Cerebellar nuclear complex (tissue), 1 donor: ENCODE measurements around the gene HINFP.
"Not testable (repeated sequence)": the region's sequence is repeated elsewhere in the genome, so short reads cannot be mapped to it uniquely, and the experiment has no call there.

ENCODE experiments used
- DNase-seq, 2 experiments: peaks; one replicate each; lab custom pipeline; 2025; lab: John Stamatoyannopoulos, UW

Gene HINFP

DNA sequence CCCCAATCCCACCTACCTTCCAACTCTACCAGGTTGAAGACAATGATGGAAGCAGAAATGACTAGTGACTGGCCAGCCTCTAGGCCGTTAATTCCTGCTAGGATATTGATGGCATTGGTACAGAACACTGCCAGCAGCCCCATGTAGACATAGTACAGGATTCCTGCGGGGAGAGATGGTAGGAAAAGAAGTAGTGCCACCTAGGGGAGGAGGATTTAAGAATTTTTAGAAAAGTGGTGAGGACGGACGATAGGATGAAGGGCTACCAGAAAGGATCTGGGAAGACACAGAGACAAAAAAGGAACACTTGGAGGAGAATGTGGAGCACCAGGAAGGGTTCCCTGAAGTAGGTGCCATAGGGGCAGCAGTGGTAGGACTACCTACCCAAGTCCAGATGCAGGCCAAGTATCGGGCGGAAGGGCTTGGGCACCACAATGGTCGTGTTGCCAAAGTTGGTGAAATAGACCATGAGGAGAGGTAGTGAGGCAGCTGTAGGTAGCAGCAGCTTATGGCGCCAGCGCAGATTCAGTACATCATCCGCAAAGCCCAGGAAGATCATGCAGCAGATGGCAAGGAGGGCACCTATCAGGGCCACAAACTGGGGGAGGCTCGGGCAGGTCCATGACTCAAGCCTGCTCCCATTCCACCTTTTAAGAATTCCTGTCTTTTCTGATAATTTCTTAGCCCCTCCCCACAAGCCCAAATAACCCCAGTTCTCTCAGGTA is 21.0 kb upstream of the HINFP start:
- no peak for DNase-seq

DNA sequence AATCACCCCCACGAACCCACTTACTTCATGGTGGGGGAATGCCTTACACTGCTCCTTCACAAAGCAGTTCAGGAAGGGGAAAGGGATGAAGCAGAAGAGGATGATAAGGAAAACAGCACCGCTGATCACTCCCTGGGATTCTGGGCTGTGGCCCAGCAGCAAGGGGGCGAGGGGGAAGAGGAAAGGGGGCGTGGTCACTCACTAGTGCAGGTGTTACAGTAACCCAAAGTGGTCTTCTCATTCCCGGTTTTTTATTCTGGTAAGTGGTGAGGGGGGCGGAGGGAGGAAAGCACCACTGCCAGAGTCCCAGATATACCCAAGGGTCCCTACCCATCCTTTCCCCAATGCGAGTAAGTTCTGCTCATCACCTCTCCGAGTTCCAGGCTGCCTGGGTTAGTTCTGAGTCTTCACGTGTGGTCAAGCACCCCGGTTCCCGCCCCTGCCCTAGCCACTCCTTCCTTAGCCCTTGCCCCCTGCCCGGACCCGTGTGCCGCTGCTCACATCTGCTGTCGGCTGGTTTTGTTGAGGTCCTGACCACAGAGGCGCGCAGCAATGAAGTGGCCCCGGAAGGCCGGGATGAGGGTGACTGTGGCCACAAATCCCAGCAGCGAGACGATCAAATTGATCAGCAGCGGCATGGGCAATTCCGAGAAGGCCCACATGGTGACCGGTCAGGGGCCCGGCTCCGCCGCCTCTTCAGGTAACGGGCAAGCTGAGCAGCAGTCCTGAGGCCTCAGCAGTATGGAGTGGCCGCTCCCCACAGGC is 20.2 kb upstream of the HINFP start:
- DNase-seq = no peak

DNA sequence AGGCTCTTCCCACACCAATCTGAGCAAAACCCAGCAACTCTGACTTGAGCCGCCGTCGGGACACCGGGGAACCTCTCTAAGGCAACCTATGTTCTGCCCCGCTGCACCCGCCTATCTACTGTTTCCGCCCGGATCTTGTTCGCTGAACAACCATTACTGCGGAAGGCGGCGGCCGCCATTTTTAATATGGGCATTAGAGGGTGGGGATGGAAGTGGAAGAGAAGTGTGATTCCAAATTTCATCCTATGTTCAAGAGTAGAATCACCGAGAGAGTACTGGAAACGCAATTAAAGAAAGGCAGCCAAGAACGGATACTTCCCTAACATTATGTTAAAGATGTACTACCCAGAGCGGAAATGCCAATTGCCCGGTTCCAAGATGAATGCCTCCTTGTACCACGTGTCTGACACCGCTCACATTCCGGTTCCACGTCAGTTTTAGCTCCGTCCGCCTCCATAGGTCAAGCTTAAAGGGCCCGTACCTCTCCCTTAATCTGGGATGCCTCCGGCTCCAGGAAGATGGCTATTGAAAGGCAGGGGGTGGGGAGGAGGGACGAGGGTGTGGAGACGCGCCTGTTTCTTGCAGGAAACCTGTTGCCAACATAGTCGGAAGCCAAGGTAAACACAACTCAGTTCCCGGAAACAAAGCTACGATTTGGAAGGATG is 19.5 kb upstream of the HINFP start, which contains the start of gene DPAGT1:
Gene DPAGT1 (minus strand): TSS at position 95 of the 665 bp plus-strand sequence. CDS start 198 bp downstream, outside the sequence.
- DNase-seq = peak; percentile 69 to 90

DNA sequence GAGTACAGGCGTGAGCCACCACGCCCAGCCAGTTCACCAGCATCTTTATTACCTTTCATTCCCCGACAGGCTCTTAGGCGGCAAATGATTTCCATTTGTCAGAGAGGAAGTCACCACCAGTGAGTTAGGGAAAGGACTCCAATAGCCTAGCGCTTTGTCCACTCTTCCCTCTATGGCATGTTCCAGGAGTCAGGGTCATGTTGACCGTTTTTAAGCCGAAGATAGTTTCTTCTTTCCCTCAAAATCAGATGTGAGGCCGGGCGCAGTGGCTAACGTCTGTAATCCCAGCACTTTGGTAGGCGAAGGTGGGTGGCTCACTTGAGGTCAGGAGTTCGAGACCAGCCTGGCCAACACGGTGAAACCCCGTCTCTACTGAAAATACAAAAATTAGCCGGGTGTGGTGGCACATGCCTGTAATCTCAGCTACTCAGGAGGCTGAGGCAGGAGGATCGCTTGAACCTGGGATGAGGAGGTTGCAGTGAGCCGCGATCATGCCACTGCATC is 18.2 kb upstream of the HINFP start:
- not testable (repeated sequence) for DNase-seq

DNA sequence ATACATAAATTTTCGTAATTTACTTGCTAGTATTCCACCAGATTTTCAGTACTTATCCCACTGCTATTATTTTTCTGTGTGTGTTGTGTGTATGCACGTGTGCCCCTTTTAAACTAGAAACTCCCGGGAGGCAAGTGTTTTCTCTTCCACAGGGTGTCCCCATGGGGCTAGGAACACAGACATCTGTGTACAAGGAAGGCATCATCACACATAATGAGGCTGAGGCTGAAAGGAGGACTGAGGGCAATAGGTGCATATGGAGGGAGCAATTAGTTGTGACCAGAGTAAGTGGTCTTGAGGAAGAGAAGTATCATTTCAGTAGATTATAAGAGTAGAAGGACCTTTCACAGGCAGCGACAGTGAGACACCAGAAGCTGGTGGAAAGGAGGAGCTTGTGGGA is 17.6 kb upstream of the HINFP start:
- no peak for DNase-seq

DNA sequence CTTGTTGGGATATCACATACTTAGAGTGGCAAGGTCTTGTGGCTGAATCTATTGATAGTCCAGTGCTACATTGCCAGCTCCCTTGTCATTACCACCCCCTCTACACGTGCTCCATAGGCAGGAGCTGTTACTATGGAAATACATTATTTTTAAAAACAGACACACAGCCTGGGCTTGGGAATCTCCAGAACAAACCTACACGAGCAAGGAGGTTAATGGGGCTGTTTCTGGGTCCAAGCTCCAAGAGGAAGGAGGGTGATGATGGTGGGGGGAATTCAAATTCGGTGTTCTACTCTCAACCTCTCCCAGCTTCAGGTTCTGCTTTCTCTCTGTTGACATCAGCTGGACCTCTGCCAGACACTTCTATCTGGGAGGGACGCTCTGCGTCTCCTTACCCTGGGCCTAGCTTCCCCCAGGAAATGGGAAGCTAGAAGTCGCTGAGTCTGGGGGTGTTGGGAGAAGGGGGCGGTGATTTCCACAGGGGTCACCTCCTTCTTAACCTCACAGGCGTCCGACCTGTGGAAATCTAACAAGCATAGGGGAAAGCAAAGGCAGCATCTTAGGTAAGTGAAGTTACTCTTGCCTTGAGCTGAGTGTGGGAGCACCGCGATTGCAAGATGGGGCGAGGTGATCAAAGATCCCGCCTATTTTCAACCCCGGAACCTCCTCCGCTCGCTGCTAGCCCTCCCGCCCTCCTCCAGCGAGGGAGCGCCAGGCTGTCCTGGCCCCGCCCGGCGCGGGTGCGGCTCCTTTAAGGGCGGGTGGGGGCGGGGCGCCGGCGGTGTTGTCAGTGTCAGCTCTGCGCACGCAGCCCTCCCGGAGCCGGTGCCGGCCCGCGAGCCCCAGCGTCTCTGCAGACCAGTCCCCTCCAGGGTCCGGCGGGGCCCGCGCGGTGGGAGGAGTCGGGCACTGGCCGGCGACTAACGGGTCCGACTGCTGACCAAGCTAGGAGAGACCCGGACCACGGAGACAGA is 14.5 kb upstream of the HINFP start, which contains the start of gene C2CD2L:
Gene C2CD2L (plus strand): TSS at position 781 of the 974 bp plus-strand sequence. CDS start 398 bp downstream, outside the sequence.
- DNase-seq = peak; percentile 23 to 67

DNA sequence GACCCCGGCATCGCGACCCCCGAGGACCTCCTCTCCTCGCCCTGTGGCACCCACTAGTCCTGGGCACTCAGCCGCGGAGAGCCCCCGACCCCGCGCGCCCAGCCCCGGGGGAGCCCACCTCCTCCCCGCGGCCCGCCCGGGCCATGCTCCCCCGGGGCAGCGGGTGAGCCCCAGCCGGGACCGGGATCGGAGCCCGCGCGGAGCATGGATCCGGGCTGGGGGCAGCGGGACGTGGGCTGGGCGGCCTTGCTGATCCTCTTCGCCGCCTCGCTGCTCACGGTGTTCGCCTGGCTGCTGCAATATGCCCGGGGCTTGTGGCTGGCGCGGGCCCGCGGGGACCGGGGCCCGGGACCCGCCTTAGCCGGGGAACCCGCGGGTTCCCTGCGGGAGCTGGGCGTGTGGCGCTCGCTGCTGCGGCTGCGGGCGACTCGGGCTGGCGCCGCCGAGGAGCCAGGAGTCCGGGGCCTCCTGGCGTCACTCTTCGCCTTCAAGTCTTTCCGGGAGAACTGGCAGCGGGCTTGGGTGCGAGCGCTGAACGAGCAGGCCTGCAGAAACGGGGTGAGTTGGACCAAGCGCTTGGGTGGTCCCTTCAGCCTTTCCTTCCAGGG is 13.7 kb upstream of the HINFP start:
- no peak for DNase-seq

DNA sequence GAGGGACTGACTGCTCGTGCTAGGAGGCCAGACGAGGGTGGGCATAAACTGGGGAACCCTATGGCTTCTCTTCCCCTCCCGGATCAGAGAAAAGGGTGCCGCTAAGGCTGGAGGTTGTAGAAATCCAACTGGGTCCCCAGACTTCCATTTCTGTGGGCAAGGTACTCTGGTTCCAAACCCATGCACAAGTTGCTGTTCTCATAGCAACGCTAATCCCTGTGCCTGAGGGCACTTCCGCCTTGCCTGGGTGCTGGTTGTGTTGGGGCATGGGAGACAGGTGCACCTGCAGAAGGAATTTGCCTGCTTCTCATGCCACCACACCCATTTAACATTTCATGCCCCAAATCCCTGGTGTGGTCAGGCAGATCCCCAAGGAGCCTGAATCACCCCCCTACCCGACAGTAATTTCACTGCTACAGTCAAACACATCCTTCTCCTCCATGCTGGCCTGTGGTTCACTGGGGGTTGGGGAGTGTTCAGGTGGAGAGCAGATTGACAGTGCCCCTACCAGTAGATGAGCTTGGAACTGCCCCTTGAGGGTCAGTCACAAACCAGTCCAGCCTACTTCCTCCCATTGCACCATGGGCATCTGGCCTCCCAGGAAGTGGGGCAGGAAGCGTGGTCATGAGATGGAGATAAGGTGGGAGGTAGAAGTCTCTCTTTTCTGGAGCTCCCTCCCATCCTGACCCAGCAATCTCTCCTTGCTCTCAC is 13.1 kb upstream of the HINFP start:
- peak in 1 of 2 experiments; percentile 17 for DNase-seq

DNA sequence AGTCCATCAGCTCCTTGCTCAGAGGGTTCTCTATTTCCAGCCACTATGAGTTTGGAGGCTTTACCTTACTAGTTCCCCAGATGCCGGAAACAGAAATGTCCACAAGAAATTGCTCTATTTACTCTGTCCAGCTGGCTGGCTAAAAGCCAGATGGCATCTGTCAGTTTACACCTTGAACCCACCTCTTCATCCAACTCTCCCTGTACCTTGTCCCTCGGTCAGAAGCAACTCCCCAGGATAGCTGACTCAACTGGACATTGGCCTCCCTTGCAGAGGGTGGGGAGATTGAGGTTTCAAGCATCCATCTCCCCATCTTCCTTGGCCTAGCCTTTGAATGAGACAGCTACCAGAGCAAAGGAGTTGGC is 12.5 kb upstream of the HINFP start:
- DNase-seq = no peak

DNA sequence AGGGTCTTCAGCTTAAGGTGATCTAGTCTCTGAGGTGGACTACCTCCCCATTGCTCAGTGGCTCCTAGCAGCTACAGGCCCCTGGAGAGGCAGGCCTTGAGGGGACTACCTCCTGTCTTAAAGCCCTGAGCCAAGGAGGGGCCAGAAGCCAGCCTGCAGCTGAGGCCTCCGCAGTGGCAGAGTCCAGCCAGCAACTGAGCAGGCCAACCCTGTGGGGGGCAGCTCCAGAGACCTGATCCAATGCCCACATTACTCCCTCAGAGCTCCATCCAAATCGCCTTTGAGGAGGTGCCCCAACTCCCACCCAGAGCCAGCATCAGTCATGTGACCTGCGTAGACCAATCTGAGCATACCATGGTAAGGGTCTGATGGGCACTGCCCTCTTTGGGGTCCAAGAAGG is 11.5 kb upstream of the HINFP start:
- no peak for DNase-seq

DNA sequence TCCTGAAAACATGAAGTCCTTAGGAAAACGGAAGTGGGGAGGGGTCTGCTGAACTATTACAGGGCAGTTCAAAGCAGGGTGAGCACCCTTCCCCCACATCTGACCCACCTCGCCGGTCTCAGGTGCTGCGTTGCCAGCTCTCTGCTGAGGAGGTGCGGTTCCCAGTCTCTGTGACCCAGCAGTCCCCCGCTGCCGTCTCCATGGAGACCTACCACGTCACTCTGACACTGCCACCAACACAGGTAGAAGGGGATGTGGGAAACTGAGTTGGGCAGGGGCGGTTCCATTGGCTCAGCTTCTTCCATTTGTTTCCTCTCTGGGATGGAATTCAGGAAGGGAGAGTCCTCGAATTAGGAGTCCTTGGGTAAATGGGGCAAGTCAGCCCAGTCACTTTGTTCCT is 10.9 kb upstream of the HINFP start:
- DNase-seq = no peak

DNA sequence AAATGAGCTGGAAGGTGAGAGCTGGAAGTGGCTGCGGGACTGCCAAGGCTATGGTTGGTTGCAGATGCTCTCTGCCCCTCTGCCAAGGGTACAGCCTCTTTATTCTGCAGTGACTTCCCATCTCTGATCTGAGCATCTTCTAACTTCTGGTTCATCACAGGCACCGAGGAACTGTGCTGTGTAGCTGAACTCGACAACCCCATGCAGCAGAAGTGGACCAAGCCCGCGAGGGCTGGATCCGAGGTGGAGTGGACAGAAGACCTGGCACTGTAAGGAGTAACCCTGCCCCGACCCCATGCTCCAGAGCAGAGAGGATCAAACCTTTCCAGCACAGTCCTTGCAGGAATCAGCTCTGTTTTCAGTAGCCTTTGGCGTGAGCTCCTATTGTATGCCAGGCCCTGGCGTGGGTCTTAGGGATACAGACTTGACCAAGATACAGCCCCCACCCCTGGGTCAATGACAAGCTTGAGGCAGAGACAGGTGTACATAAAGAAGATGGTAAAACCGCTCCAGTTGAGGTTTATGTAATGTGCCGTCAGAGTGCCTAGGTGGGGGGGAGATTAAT is 9.9 kb upstream of the HINFP start:
- DNase-seq = no peak

DNA sequence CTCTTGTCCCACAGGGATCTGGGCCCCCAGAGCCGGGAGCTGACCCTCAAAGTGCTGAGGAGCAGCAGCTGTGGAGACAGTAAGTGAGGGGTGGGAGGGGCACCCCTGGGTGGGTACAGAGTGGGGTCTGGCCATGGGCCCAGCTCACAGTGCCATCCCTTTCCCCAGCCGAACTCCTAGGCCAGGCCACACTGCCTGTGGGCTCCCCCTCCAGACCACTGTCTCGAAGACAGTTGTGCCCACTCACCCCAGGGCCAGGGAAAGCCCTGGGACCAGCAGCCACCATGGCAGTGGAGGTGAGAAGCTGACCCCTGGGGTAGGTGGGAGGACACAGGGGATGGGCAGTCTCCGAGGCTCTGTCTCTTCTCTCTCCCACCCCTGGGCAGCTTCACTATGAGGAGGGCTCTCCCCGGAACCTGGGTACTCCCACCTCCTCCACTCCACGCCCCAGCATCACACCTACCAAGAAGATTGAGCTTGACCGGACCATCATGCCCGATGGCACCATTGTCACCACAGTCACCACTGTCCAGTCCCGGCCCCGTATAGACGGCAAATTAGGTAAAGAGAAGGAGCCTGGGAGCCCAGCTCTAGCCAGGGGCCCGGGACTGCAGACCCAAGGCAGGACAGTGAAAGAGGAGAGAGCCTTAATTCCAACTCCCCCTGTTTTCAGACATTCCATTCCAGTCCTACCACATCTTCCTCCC is 8.9 kb upstream of the HINFP start:
- DNase-seq = no peak

DNA sequence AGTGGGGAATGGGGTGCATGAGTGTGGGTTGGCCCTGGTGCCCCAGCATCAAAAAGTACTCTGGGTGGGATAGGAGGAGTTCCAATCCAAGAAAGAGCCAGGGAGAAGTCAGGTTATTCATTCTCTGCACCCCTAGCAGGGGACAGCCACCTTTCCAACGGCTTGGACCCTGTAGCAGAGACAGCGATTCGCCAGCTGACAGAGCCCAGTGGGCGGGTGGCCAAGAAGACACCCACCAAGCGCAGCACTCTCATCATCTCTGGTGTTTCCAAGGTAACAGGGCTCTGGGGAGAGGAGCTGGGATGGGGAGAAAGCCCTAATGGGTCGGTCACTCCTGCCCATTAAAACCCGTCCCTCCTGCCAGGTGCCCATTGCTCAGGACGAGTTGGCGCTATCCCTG is 7.7 kb upstream of the HINFP start:
- no peak for DNase-seq

DNA sequence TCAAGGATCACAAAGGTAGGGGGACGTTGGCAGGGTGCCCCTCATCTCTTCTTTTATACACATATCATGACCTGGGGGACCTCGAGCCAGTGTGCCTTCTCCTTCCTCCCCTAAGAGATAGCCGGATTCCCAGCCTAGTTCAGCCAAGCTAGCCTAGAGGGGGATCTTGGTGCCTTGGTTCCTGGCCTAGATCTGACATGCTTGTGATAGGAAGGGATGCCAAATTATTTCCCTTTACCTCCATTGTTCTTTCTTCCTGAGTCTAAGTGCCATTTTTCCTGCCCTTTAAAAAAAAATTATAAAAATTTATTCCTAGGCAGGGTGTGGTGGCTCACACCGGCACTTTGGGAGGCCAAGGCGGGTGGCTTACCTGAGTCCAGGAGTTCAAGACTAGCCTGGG is 7.0 kb upstream of the HINFP start:
- no peak for DNase-seq

DNA sequence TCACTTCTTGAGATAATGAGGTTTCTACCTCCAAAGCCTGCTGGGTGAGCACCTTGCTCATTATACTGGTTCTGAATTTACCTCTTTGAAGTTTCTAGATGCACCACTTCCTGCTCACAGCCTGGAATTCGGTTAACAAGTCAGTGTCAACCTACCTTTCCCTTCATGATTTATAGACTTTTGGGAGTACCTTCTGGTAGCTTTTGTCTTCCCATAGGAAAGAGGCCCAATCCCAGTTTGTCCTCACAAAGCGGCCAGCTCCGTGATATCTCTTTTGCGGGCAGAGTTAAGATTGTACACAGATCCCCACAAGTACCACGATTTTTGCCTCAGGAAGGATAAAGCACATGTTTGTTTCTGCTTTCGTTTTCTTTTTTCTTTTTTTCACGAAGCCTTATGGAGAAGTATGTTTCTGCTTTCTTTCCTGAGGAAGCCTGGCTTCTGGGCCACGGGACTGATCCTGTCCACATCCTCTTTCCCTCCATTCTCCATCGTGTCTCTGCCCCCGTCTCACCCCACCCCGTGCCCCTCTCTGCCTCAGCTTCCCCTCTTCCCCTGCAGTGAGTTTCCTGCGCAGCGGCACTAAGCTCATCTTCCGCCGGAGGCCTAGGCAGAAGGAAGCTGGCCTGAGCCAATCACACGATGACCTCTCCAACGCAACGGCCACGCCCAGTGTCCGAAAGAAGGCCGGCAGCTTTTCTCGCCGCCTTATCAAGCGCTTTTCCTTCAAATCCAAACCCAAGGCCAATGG is 5.7 kb upstream of the HINFP start:
- no peak for DNase-seq

DNA sequence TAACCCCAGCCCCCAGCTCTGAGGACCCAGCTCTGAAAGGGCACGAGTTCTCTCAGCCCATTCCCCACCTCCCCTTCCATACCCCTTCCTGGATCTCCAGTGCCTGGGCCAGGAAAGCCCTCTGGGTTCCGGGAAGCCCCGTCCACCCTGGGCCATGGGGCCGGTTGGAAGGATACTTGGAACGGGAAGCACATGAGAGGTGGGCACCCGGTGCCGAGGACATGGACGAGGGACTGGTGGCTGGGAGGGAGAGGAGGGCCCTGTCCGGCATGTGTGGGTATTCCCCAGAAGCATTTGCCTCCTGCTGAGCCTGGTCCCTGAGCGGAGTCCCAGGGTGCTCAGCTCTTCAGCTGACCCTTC is 5.2 kb upstream of the HINFP start:
- no peak for DNase-seq

DNA sequence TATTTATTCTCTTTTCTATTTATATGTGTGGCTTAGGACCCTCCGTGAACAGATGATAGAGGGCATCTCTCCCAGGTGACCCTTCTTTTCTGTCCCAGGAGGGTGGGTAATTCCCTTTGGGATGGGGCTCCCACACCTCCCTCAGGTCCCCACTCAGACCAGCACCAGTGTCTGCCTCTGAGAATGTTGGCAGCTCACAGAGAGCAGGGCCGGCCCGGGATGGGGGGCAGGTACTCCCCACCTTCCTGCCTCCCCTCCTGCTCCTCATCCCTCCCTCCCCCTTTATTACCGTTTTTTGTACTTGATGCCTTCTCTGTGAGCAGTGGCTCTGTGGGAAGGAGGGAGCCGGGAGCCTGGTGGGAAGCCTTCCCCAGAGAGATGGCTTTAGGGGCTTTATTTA is 4.8 kb upstream of the HINFP start:
- no peak for DNase-seq
